Measurements from ENCODE around the gene SPECC1L. TPM values are rescaled to one million over a fixed set of nuclear protein-coding genes. Genes with fewer than 3 reads are reported as not detected.

Gene SPECC1L
- total and polyA plus RNA-seq, 2 of the 8 experiments (the other 6 are each of a cell fraction or from before 2014, with no cell fraction given), result 15.7 to 61.6 TPM

GRCh38 chr22:24376586-24376985, 106.0 kb downstream of the SPECC1L start:
- Histone ChIP-seq H3K79me2 (ENCODE audit: control insufficient read depth in 1 of 2, insufficient read depth in 2 of 2, low read length in 2 of 2) (no peaks in the 10 kb centered on the region), H2AK5ac (ENCODE audit: low read depth, low read length) (no peak overlapping the region), H3K36me3 (ENCODE audit: control insufficient read depth in 2 of 4, insufficient read depth in 4 of 4, low read length in 3 of 4) (peaks cover 5 to 23% (median 12%) of the 10 kb centered on the region in 4 experiments; a peak in 7 of 8 replicates), H3K4ac (replicated peaks; ENCODE audit: insufficient read length, low read depth, low read length) (no peak overlapping the region), H2BK15ac (ENCODE audit: low read length) (no peak overlapping the region), H2BK5ac (ENCODE audit: low read depth, low read length) (no peak overlapping the region), H4K91ac (replicated peaks; ENCODE audit: insufficient read length, low read length) (no peak overlapping the region), H3K23me2 (ENCODE audit: low read depth, low read length) (no peaks in the 10 kb centered on the region), H3K23ac (ENCODE audit: insufficient read length) (no peak overlapping the region), H3K9me3 (ENCODE audit: insufficient read depth in 2 of 2, low read depth in 1 of 2, low read length in 1 of 2) (no peaks in the 10 kb centered on the region), H3K9ac (replicated peaks in 1 of 4; ENCODE audit: extremely low read depth in 1 of 4, low read depth in 3 of 4, low read length in 3 of 4) (no peak overlapping the region), H3K79me1 (ENCODE audit: low read depth, low read length) (no peaks in the 10 kb centered on the region), H3K27ac (ENCODE audit: low read depth, low read length) (no peak overlapping the region), H2BK20ac (ENCODE audit: low read length) (no peak overlapping the region), H3K4me3 (ENCODE audit: extremely low read depth in 1 of 4, insufficient read depth in 2 of 4, low read depth in 3 of 4, low read length in 4 of 4) (no peak overlapping the region), H3K14ac (ENCODE audit: insufficient read length) (no peak overlapping the region), H2AFZ (ENCODE audit: low read length) (no peak overlapping the region), H3K4me2 (ENCODE audit: insufficient read depth in 1 of 2, low read depth in 2 of 2, low read length in 2 of 2) (no peak overlapping the region), H4K8ac (ENCODE audit: extremely low read depth, insufficient read depth, low read length) (no peak overlapping the region), H4K5ac (ENCODE audit: insufficient read length, low read depth, low read length) (no peak overlapping the region), H4K20me1 (replicated peaks in 1 of 2; ENCODE audit: control insufficient read depth in 1 of 2, insufficient read depth in 2 of 2, low read length in 2 of 2) (no peaks in the 10 kb centered on the region), H2BK120ac (replicated peaks; ENCODE audit: low read depth, low read length) (no peak overlapping the region), H3K27me3 (replicated peaks in 1 of 4; ENCODE audit: control insufficient read depth in 3 of 4, extremely low read depth in 1 of 4, insufficient read depth in 3 of 4, low read length in 3 of 4) (no peaks in the 10 kb centered on the region), H3K56ac (replicated peaks; ENCODE audit: insufficient read length, low read depth, low read length) (no peak overlapping the region), H3K4me1 (replicated peaks in 1 of 4; ENCODE audit: control insufficient read depth in 3 of 4, insufficient read depth in 4 of 4, low read length in 3 of 4) (no peaks in the 10 kb centered on the region), H2BK12ac (ENCODE audit: low read depth, low read length) (no peak overlapping the region), H3K18ac (ENCODE audit: extremely low read depth, low read length) (no peak overlapping the region)
- 82% methylated on average over 3 of the region's 3 CpGs; no CpG with 5 or more reads in 1 of the 2 experiments for WGBS, 2 experiments (ENCODE audit: extremely low coverage in 1 of 2, insufficient coverage in 1 of 2, insufficient read length in 1 of 2, insufficient replicate concordance in 2 of 2, low coverage in 1 of 2, low lambda C conversion rate in 2 of 2, missing lambda C conversion rate in 1 of 2)
- no peak for FAIRE-seq
- no peak for DNase-seq (ENCODE audit: low read depth in 1 of 2, low spot score in 2 of 2)
- CTCF ChIA-PET (ENCODE audit: partially characterized antibody), result no interaction called here
- POLR2A ChIA-PET (ENCODE audit: partially characterized antibody), result no interaction called here
- no peak for TF ChIP-seq KDM5A (IDR thresholded peaks at IDR 0.05; ENCODE audit: low read length)
- TF ChIP-seq TBP (IDR thresholded peaks at IDR 0.05; ENCODE audit: low read depth, low read length), result no peak
- TF ChIP-seq KDM1A (IDR thresholded peaks at IDR 0.05; ENCODE audit: borderline replicate concordance, low read length), result no peak
- no peak for TF ChIP-seq CEBPB (IDR thresholded peaks at IDR 0.05; ENCODE audit: low read depth, low read length)
- no peak for TF ChIP-seq HDAC6 (IDR thresholded peaks at IDR 0.05; ENCODE audit: low read depth, low read length)
- no peak for TF ChIP-seq JUND (IDR thresholded peaks at IDR 0.05; ENCODE audit: low read length)
- TF ChIP-seq RAD21 (IDR thresholded peaks at IDR 0.05 in 1 of 2, conservative IDR thresholded peaks at IDR 0.05 in 1 of 2; ENCODE audit: low read depth in 2 of 2, low read length in 2 of 2), result no peak
- no peak for TF ChIP-seq KDM4A (IDR thresholded peaks at IDR 0.05; ENCODE audit: low read depth, low read length, severe bottlenecking)
